HUES64 (cell line): Measurements from ENCODE around the gene CENPL.
"Not testable (repeated sequence)": the region's sequence is repeated elsewhere in the genome, so short reads cannot be mapped to it uniquely, and the experiment has no call there.

Source experiments
- H3K27ac ChIP-seq: 2 replicates; pipeline ENCODE4 v1.7.0; 2013; ENCODE audit warnings: low read depth, low read length, inconsistent platforms
- H3K27me3 ChIP-seq: 2 replicates; pipeline ENCODE4 v1.6.1; 2013; ENCODE audit warnings: mild to moderate bottlenecking, low read length; ENCODE audit not compliant: insufficient read depth
- H3K36me3 ChIP-seq: 2 replicates; pipeline ENCODE4 v1.6.1; 2013; ENCODE audit warnings: mild to moderate bottlenecking, low read length; ENCODE audit not compliant: insufficient read depth
- H3K4me1 ChIP-seq: 2 replicates; pipeline ENCODE4 v1.6.1; 2013; ENCODE audit warnings: mild to moderate bottlenecking, low read length, moderate library complexity; ENCODE audit not compliant: insufficient read depth
- H3K4me3 ChIP-seq: 2 replicates; pipeline ENCODE4 v1.5.1; 2013; ENCODE audit warnings: mild to moderate bottlenecking, low read length, moderate library complexity
- H3K9ac ChIP-seq: 2 replicates; pipeline ENCODE4 v1.6.1; 2013; ENCODE audit warnings: mild to moderate bottlenecking, low read depth, low read length
- H3K9me3 ChIP-seq: 2 replicates; pipeline ENCODE4 v1.6.1; 2013; ENCODE audit warnings: low read depth, low read length; ENCODE audit not compliant: insufficient read depth
- WGBS: fragments of 150-250, 120-280 bp; methylation state at CpG from one replicate; pipeline ENCODE4 v1.1.7; 2013; ENCODE audit warnings: missing lambda C conversion rate; 5-methylcytosine and 5-hydroxymethylcytosine counted together

Gene CENPL

DNA sequence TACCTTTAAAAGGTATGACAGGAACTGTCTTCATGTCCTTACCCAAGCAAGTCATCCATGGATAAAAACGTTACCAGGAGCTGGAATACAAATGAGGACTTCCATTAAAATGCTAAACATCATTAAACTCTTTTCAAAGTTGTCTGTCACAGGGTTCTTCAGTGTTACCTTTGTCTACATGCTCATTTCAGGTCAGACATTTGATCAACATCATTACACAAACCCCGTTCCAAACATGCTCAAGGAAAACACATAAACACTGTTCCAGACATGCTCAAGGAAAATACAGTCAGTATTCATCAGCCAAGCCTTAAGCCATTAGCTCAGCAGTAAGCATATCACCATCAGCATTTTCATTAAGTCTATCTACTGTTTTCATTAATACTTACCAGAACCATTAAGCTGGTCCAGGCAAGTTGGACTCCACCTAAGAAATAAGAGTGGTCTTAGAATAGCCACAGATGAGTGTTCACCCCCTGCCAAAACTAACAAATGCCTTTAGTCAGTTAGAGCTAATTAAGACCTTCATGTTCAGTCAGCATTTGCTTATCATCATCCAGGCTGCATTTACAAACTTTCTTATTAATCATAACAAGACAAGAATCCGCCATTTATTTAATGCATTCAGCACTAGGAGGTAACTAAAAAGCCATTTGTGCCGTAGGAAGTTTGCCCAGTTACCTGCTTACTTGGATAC lies 40.9 kb upstream of the CENPL start:
- Histone ChIP-seq H3K4me1 (peaks cover 7% of the 10 kb centered on the region), H3K27ac (peak overlapping the region; percentile 96), H3K4me3 (peak overlapping the region; percentile 95), H3K27me3 (no peaks in the 10 kb centered on the region), H3K9me3 (no peaks in the 10 kb centered on the region), H3K9ac (peak overlapping the region; percentile 99), H3K36me3 (peaks cover 64% of the 10 kb centered on the region)
- 33% methylated on average over 4 of the region's 4 CpGs for WGBS

- 95% methylated on average over 4 of the region's 5 CpGs for WGBS
- H3K4me1 ChIP-seq: peaks cover 6% of the 10 kb centered on the region
- H3K27ac ChIP-seq: peak overlapping the region; percentile 96
- H3K36me3 ChIP-seq: peaks cover 63% of the 10 kb centered on the region
- H3K9me3 ChIP-seq: no peaks in the 10 kb centered on the region
- H3K9ac ChIP-seq: peak overlapping the region; percentile 99
- H3K27me3 ChIP-seq: no peaks in the 10 kb centered on the region
- peak overlapping the region; percentile 95 for H3K4me3 ChIP-seq
Observed at GRCh38 chr1:173864179-173864867, 39.6 kb upstream of the CENPL start.

DNA sequence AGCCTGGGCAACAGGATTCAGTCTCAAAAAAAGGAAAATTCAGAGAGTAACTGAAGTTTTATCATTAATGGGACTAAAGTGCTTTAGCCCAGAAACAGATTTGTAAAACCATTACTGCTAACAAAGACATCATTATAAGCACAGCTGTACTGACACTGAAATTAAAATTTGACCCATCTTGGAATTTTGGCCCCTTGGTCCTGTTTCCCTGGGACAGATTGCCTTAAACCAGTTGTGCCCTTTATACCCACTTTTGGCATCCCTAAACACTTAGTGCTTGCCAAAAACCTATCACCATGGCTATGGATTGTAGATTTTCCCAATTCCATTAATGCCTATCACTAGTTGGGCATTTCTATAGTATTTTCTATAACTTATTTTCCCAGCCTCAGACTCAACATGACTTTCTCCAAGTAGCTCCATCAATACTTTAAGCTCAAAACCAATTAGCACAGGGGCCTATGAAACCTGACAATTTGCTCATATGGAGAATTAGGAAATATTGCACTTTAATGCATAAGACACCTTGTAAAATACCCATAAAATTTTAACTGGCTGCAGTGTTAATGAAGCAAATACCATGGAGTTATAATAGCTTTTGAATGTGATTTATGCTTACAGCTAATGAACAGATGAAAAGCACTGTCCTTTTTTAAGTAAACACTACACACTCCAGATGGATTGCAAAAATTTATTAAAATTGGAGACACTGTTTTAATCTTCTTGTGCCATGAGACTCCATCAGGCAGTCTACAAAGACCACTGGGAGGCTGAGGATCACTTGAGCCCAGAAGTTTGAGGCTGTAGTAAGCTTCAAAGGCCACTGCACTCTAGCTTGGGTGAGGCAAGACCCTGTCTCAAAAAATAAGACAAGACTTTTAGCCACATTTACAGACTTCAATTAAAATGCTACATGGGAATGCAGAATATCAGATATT lies 38.8 kb upstream of the CENPL start:
- Histone ChIP-seq H3K9ac (peak overlapping the region; percentile 99; the same call in 1 of the 2 replicates), H3K4me3 (peak overlapping the region; percentile 95; the same call in 1 of the 2 replicates), H3K27ac (peak overlapping the region; percentile 96), H3K27me3 (no peaks in the 10 kb centered on the region), H3K36me3 (peaks cover 69% of the 10 kb centered on the region), H3K4me1 (peaks cover 3% of the 10 kb centered on the region), H3K9me3 (no peaks in the 10 kb centered on the region)

DNA sequence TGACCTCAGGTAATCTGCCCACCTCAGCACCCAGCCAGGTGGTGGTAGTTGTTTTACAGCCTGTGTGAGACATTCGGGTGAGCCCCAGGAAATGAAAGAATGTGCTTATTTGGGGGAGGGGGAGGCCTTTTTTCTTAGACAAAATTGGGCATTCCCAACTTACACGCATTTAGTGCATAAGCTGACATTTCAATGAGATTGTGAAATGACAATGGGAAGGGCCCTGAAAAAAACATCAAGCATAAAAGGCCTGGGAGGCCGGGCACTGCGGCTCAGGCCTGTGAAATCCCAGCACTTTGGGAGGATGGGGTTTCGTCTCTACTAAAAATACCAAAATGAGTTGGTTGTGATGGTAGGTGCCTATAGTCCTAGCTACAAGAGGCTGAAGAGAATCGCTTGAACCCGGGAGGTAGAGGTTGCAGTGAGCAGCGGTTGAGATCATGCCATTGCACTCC lies 38.1 kb upstream of the CENPL start:
- Histone ChIP-seq H3K27me3 (no peaks in the 10 kb centered on the region), H3K4me3 (no peak overlapping the region), H3K4me1 (peaks cover 3% of the 10 kb centered on the region), H3K36me3 (peaks cover 75% of the 10 kb centered on the region), H3K27ac (peak overlapping the region; percentile 96), H3K9ac (peak overlapping the region; percentile 2; the same call in 1 of the 2 replicates), H3K9me3 (no peaks in the 10 kb centered on the region)
- 50% methylated on average over 8 of the region's 8 CpGs for WGBS

- H3K9me3 ChIP-seq, H3K4me1 ChIP-seq, H3K4me3 ChIP-seq, H3K27me3 ChIP-seq, H3K9ac ChIP-seq: not testable (repeated sequence)
- Histone ChIP-seq H3K36me3 (peaks cover 76% of the 10 kb centered on the region), H3K27ac (peak overlapping the region; percentile 96; the same call in 1 of the 2 replicates)
- WGBS: 61% methylated on average over 12 of the region's 13 CpGs
Observed at GRCh38 chr1:173862146-173862768, 37.6 kb upstream of the CENPL start.

GRCh38 chr1:173861731-173862145 lies 37.1 kb upstream of the CENPL start:
- H3K9me3 ChIP-seq: no peaks in the 10 kb centered on the region
- 92% methylated on average over 7 of the region's 7 CpGs for WGBS
- peaks cover 3% of the 10 kb centered on the region for H3K4me1 ChIP-seq
- no peaks in the 10 kb centered on the region for H3K27me3 ChIP-seq
- peak overlapping the region; percentile 33; the same call in 1 of the 2 replicates for H3K27ac ChIP-seq
- H3K36me3 ChIP-seq: peaks cover 76% of the 10 kb centered on the region
- H3K9ac ChIP-seq: no peak overlapping the region
- H3K4me3 ChIP-seq: no peak overlapping the region

- 100% methylated on average over 1 of the region's 1 CpG for WGBS
- no peak overlapping the region for H3K27ac ChIP-seq
Observed at GRCh38 chr1:173860065-173860464, 35.4 kb upstream of the CENPL start.

GRCh38 chr1:173859547-173859946 lies 34.9 kb upstream of the CENPL start:
- not testable (repeated sequence) for H3K27ac ChIP-seq, H3K4me3 ChIP-seq, H3K4me1 ChIP-seq, H3K27me3 ChIP-seq, H3K9ac ChIP-seq, H3K9me3 ChIP-seq
- H3K36me3 ChIP-seq: peaks cover 73% of the 10 kb centered on the region
- WGBS: 93% methylated on average over 5 of the region's 5 CpGs

More at GRCh38 chr1:173860065-173860464, 35.4 kb upstream of the CENPL start:
- Histone ChIP-seq H3K4me3 (no peak overlapping the region), H3K9ac (no peak overlapping the region), H3K27me3 (no peaks in the 10 kb centered on the region), H3K9me3 (no peaks in the 10 kb centered on the region), H3K4me1 (peaks cover 3% of the 10 kb centered on the region; the same call in 1 of the 2 replicates), H3K36me3 (peaks cover 75% of the 10 kb centered on the region)

- H3K27me3 ChIP-seq: no peaks in the 10 kb centered on the region
- no peaks in the 10 kb centered on the region for H3K9me3 ChIP-seq
- 90% methylated on average over 3 of the region's 4 CpGs for WGBS
- peaks cover 67% of the 10 kb centered on the region for H3K36me3 ChIP-seq
- H3K4me1 ChIP-seq: peaks cover 13% of the 10 kb centered on the region
- H3K27ac ChIP-seq: no peak overlapping the region
- H3K9ac ChIP-seq: no peak overlapping the region
- H3K4me3 ChIP-seq: no peak overlapping the region
Observed at GRCh38 chr1:173857363-173857917, 32.8 kb upstream of the CENPL start.

DNA sequence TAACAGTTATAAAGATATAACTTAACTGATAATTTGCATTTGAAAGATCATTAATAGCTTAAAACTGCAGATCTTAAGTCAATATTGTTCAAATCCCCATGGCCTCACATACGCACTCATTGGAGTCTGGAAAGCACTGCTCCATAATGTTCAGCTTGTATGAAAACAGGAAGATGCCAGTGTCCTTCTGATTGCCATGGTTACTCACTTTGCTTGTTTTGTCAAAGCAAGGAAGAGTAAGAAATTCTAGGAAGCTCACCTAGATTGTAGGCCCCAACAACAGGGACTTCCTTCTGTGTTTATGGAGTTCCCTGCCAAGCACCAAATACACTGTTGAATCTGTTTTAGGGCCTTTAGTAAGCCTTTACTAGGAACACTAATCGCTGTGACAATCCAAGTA lies 32.2 kb upstream of the CENPL start:
- 90% methylated on average over 2 of the region's 2 CpGs for WGBS
- Histone ChIP-seq H3K9me3 (no peaks in the 10 kb centered on the region), H3K4me1 (peaks cover 13% of the 10 kb centered on the region), H3K27ac (no peak overlapping the region), H3K9ac (no peak overlapping the region), H3K36me3 (peaks cover 70% of the 10 kb centered on the region), H3K4me3 (no peak overlapping the region), H3K27me3 (no peaks in the 10 kb centered on the region)
